Endothelial cell of umbilical vein (primary cell): Measurements from ENCODE around the gene CAMTA1. TPM values are rescaled to one million over a fixed set of nuclear protein-coding genes. Genes with fewer than 3 reads are reported as not detected.

Source experiments
- BruUV-seq: library from RNA; stranded (reverse); fragments of 400-500 nt; replicated peaks from 2 replicates; lab custom pipeline; 2021; lab: Mats Ljungman, UMichigan
- CTCF ChIA-PET: fragments of 300-600, 350-600 bp; sonication (Branson Sonifier 250); formaldehyde crosslinking; loops from one replicate; lab custom pipeline; 2021; ENCODE audit warnings: antibody characterized with exemption, inconsistent platforms; lab: Charles Lee
- POLR2A ChIA-PET: fragments of 300-600, 350-600 bp; sonication (Branson Sonifier 250); formaldehyde crosslinking; loops from one replicate; lab custom pipeline; 2021; ENCODE audit warnings: antibody characterized with exemption, inconsistent platforms; lab: Charles Lee
- DNase-seq: peaks from one replicate; pipeline ENCODE4 v3.0.0-alpha.2; 2011; ENCODE audit warnings: low read depth, low spot score
- FAIRE-seq: peaks from 2 replicates; lab custom pipeline; 2011; peaks lifted over from hg19 to GRCh38; lab: Jason Lieb, UNC
- H2AFZ ChIP-seq: 2 replicates; pipeline ENCODE4 v1.6.0; 2012; ENCODE audit warnings: low read depth, low read length, control low read depth, inconsistent platforms
- H3K27ac ChIP-seq: 2 replicates; pipeline ENCODE4 v1.5.1; 2011; ENCODE audit warnings: low read depth, mild to moderate bottlenecking, control low read depth, low read length, moderate library complexity; ENCODE audit not compliant: insufficient read depth
- H3K27me3 ChIP-seq, 2 experiments: 2 replicates each; pipeline versions ENCODE4 v1.6.0 to v1.6.1; 2011; ENCODE audit warnings: low read length in 2 of 2, mixed read lengths in 1 of 2; ENCODE audit not compliant: control insufficient read depth in 2 of 2, insufficient read depth in 2 of 2
- H3K36me3 ChIP-seq, 2 experiments: 2 replicates in 1 of 2; 3 replicates in 1 of 2; pipeline ENCODE4 v1.5.1; 2011; ENCODE audit warnings: low read length in 2 of 2, mild to moderate bottlenecking in 1 of 2, moderate library complexity in 1 of 2; ENCODE audit not compliant: control insufficient read depth in 2 of 2, insufficient read depth in 2 of 2; ENCODE audit errors: extremely low read depth in 1 of 2
- H3K4me1 ChIP-seq: 3 replicates; pipeline ENCODE4 v1.5.1; 2011; ENCODE audit warnings: mild to moderate bottlenecking, low read length; ENCODE audit not compliant: control insufficient read depth, insufficient read depth; ENCODE audit errors: extremely low read depth
- H3K4me2 ChIP-seq: 2 replicates; pipeline ENCODE4 v1.6.1; 2011; ENCODE audit warnings: low read length, control low read depth, mixed read lengths; ENCODE audit not compliant: insufficient read depth
- H3K4me3 ChIP-seq, 3 experiments: fragments of 200-600 bp in 1 of 3; sonication (generic), shearing (Covaris generic) in 1 of 3; replicated peaks in 1 of 3; 2 replicates each; pipeline ENCODE4 v1.5.1; 2011 to 2016; ENCODE audit warnings: control low read depth in 3 of 3, low read length in 3 of 3, mild to moderate bottlenecking in 2 of 3, inconsistent platforms in 1 of 3, low read depth in 1 of 3, moderate library complexity in 1 of 3; ENCODE audit not compliant: insufficient read depth in 1 of 3
- H3K79me2 ChIP-seq: 2 replicates; pipeline ENCODE4 v1.6.0; 2012; ENCODE audit warnings: low read length, inconsistent platforms; ENCODE audit not compliant: control insufficient read depth, insufficient read depth
- H3K9ac ChIP-seq: replicated peaks from 2 replicates; pipeline ENCODE3; 2011; ENCODE audit warnings: low read length, control low read depth; ENCODE audit not compliant: insufficient read depth; ENCODE audit errors: extremely low read depth
- H3K9me1 ChIP-seq: replicated peaks from 3 replicates; pipeline ENCODE4 v1.6.0; 2011; ENCODE audit warnings: mild to moderate bottlenecking, low read length; ENCODE audit not compliant: control insufficient read depth, insufficient read depth; ENCODE audit errors: extremely low read depth
- H3K9me3 ChIP-seq: replicated peaks from 2 replicates; pipeline ENCODE4 v1.5.1; 2012; ENCODE audit warnings: low read length, inconsistent platforms; ENCODE audit not compliant: control insufficient read depth, insufficient read depth
- H4K20me1 ChIP-seq: replicated peaks from 2 replicates; pipeline ENCODE3; 2011; ENCODE audit warnings: mild to moderate bottlenecking, low read length; ENCODE audit not compliant: control insufficient read depth, insufficient read depth; ENCODE audit errors: extremely low read depth
- EZH2 ChIP-seq: IDR thresholded peaks from 2 replicates; pipeline ENCODE4 v1.6.1; 2012; ENCODE audit warnings: borderline replicate concordance, low read depth, mild to moderate bottlenecking, moderate library complexity, low read length, inconsistent platforms; ENCODE audit not compliant: severe bottlenecking
- FOS ChIP-seq: IDR thresholded peaks from 2 replicates; pipeline ENCODE4 v1.6.1; 2011; ENCODE audit warnings: mild to moderate bottlenecking, low read length, moderate library complexity, borderline replicate concordance; ENCODE audit not compliant: insufficient read depth
- GATA2 ChIP-seq: IDR thresholded peaks from 2 replicates; pipeline ENCODE4 v1.7.0; 2011; ENCODE audit warnings: low read depth, mild to moderate bottlenecking, moderate library complexity, mixed read lengths, low read length; ENCODE audit not compliant: insufficient read length, insufficient read depth
- JUN ChIP-seq: IDR thresholded peaks from 2 replicates; pipeline ENCODE4 v1.6.1; 2011; ENCODE audit warnings: borderline replicate concordance, low read depth; ENCODE audit not compliant: insufficient read length, insufficient read depth
- POLR2A ChIP-seq: IDR thresholded peaks from 2 replicates; pipeline ENCODE4 v1.6.1; 2012; ENCODE audit warnings: low read depth, mild to moderate bottlenecking, control low read depth, low read length
- POLR2AphosphoS5 ChIP-seq: IDR thresholded peaks from 2 replicates; pipeline ENCODE4 v1.6.1; 2012; ENCODE audit warnings: low read depth, mild to moderate bottlenecking, control low read depth, low read length, moderate library complexity; ENCODE audit not compliant: insufficient read depth
- dilution Hi-C: fragments of 300-500 bp; cut with MboI; formaldehyde crosslinking; loops from one replicate; pipeline ENCODE4 v1.15.0; 2019; ENCODE audit warnings: low sequenced_read_pairs; ENCODE audit not compliant: extremely low pct_ligation_motif_present
- intact Hi-C: fragments of 100-400 bp; cut with micrococcal nuclease; formaldehyde crosslinking; loops from one replicate; pipeline ENCODE4 v1.10.0; 2022
- polyA plus RNA-seq, 4 experiments: library from polyadenylated mRNA; depleted of rRNA in 3 of 4; stranded (reverse) in 3 of 4; unstranded in 1 of 4; fragments of >200 nt; gene quantifications; 2 replicates each; pipeline versions ENCODE4 v1.2.1 to v1.2.3, GENCODE V29; 2011 to 2012; ENCODE audit warnings: missing spikeins in 1 of 4
- total RNA-seq: library from RNA; stranded (reverse); gene quantifications from 2 replicates; pipeline ENCODE4 v1.2.3, GENCODE V29; 2021
- TF ChIP-seq, protein P1 (sequence below), 2 donors: IDR thresholded peaks; 1 replicate in 1 of 2; 2 replicates in 1 of 2; pipeline ENCODE4 v1.5.1; 2011; ENCODE audit warnings: low read length in 2 of 2, mild to moderate bottlenecking in 2 of 2, moderate library complexity in 2 of 2, control low read depth in 1 of 2, inconsistent platforms in 1 of 2, low read depth in 1 of 2; ENCODE audit not compliant: insufficient read depth in 1 of 2; ENCODE audit errors: extremely low read depth in 1 of 2

CAMTA1 gene
- total and polyA plus RNA-seq, 2 donors (not counting 3 experiments of a cell fraction or from before 2014, with no cell fraction given): 50.8 to 92.7 TPM

DNA sequence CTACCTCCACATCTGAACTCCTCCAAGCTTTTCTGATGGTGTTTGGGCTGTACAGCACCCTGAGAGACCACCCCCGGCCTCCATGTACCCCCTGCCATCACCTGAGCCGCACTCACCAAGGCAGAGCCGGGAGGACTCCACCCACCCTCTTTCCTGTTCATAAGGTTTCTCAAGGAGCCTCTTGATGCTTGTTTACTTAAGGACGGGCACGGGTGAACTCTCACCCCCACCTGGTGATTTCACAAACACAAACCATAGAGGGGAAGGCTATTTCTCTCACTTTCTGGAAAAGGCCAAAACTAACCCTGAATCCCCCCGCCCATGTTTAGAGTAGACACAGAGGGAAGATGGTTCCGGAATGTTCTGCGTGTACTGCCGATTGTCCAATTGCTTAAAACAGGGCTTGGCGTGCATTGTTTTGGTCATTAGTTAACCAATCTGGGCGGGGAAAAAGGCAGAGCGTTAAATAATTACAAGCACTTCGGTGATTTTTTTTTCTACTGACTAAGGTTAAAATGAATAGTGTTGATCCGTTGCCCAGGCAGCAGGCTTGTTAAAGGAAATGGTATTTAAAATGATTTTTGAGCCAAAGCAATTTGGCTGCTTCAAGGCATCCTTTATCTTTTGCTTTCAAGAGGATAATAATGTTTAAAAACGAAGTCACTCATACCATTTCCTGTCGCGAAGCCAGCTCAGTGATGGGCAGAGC is 706.0 kb downstream of the CAMTA1 start:
- no peak overlapping the region for H3K9ac ChIP-seq
- H4K20me1 ChIP-seq: no peaks in the 10 kb centered on the region
- ChIA-PET POLR2A (no interaction called here), CTCF (no interaction called here)
- FAIRE-seq: no peak
- H3K9me3 ChIP-seq: no peaks in the 10 kb centered on the region
- H3K79me2 ChIP-seq: no peaks in the 10 kb centered on the region
- no peaks in the 10 kb centered on the region for H3K27me3 ChIP-seq
- intact Hi-C loops: no loop called here
- dilution Hi-C loops: no loop called here
- H3K4me3 ChIP-seq: no peak overlapping the region
- H3K4me1 ChIP-seq: no peaks in the 10 kb centered on the region
- TF ChIP-seq JUN: no peak
- no peak for TF ChIP-seq POLR2A
- no TSS peak for BruUV-seq
- no peaks in the 10 kb centered on the region for H3K9me1 ChIP-seq
- peak; percentile 52 for DNase-seq
- no peak overlapping the region for H3K4me2 ChIP-seq
- peak overlapping the region; percentile 14 for H2AFZ ChIP-seq
- H3K36me3 ChIP-seq: no peaks in the 10 kb centered on the region
- H3K27ac ChIP-seq: no peak overlapping the region

DNA sequence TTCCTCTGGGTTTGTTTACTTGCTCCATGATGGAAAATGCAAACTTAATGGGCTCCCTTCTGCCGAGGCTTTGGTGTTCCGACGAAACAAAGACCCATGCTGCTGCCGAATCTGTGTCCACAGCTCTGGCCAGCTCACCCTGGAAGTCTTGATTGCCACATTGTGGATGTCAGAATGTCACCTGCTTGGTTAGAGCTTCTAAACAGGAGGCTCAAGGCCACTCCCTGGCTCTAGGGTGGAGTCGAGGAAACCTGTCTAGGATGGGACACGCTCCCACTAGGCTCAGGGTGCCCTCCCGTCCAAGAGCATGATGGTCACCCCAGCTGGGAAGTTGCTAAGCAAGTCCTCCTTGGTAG is 706.5 kb downstream of the CAMTA1 start:
- Histone ChIP-seq H2AFZ (no peak overlapping the region), H3K4me2 (no peak overlapping the region)

More for the DNA sequence above, 706.5 kb downstream of the CAMTA1 start:
- Histone ChIP-seq H3K27me3 (no peaks in the 10 kb centered on the region), H3K79me2 (no peaks in the 10 kb centered on the region), H3K9me1 (no peaks in the 10 kb centered on the region), H3K36me3 (no peaks in the 10 kb centered on the region), H3K4me1 (no peaks in the 10 kb centered on the region), H3K9me3 (no peaks in the 10 kb centered on the region), H4K20me1 (no peaks in the 10 kb centered on the region), H3K9ac (no peak overlapping the region), H3K27ac (no peak overlapping the region), H3K4me3 (no peak overlapping the region)
- DNase-seq (no peak), FAIRE-seq (no peak)
- TF ChIP-seq FOS: no peak
- TF ChIP-seq POLR2A: no peak
- TF ChIP-seq POLR2AphosphoS5: no peak
- TF ChIP-seq JUN: no peak
- no peak for TF ChIP-seq GATA2
- no peak for TF ChIP-seq EZH2
- TF ChIP-seq, protein P1, sequence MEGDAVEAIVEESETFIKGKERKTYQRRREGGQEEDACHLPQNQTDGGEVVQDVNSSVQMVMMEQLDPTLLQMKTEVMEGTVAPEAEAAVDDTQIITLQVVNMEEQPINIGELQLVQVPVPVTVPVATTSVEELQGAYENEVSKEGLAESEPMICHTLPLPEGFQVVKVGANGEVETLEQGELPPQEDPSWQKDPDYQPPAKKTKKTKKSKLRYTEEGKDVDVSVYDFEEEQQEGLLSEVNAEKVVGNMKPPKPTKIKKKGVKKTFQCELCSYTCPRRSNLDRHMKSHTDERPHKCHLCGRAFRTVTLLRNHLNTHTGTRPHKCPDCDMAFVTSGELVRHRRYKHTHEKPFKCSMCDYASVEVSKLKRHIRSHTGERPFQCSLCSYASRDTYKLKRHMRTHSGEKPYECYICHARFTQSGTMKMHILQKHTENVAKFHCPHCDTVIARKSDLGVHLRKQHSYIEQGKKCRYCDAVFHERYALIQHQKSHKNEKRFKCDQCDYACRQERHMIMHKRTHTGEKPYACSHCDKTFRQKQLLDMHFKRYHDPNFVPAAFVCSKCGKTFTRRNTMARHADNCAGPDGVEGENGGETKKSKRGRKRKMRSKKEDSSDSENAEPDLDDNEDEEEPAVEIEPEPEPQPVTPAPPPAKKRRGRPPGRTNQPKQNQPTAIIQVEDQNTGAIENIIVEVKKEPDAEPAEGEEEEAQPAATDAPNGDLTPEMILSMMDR (IDR thresholded peaks at IDR 0.05; ENCODE audit: extremely low read depth in 1 of 2, insufficient read depth in 1 of 2, low read depth in 1 of 2, low read length in 2 of 2): no peak
- dilution Hi-C loops: no loop called here
- ChIA-PET CTCF (no interaction called here), POLR2A (no interaction called here)
- no TSS peak for BruUV-seq
- intact Hi-C loops: no loop called here
